H1 (cell line): Measurements from ENCODE around the gene SGK1. TPM values are rescaled to one million over a fixed set of nuclear protein-coding genes. Genes with fewer than 3 reads are reported as not detected.

ENCODE experiments used
- EZH2 ChIP-seq: fragments of 200-600 bp; sonication (generic); IDR thresholded peaks from 2 replicates; pipeline ENCODE4 v1.7.1; 2012; ENCODE audit warnings: low read depth, mild to moderate bottlenecking, moderate library complexity, low read length, inconsistent platforms; ENCODE audit not compliant: severe bottlenecking
- SP4 ChIP-seq: IDR thresholded peaks from 2 replicates; pipeline ENCODE4 v1.6.1; 2012; ENCODE audit warnings: low read length, inconsistent platforms
- SUZ12 ChIP-seq: fragments of 200-600 bp; sonication (generic); IDR thresholded peaks from 2 replicates; pipeline ENCODE4 v1.6.1; 2012; ENCODE audit warnings: mild to moderate bottlenecking, inconsistent platforms, low read length, moderate library complexity, mixed read lengths
- polyA plus RNA-seq, 7 experiments: library from polyadenylated mRNA; depleted of rRNA in 3 of 7; stranded (reverse) in 5 of 7; unstranded in 2 of 7; fragments of >200 nt in 5 of 7; fragments of 200-250 nt in 2 of 7; gene quantifications; 1 replicate in 5 of 7; 2 replicates in 1 of 7; 4 replicates in 1 of 7; pipeline versions ENCODE4 v1.2.1 to v1.2.3, GENCODE V29; 2011 to 2013; ENCODE audit warnings: missing spikeins in 2 of 7, mixed read lengths in 2 of 7
- total RNA-seq: library from RNA; stranded (reverse); fragmentation: NEBNext Ultra II Directional; extraction: Animal tissue kit (Norgen Biotek cat#: 25700); gene quantifications from 2 replicates; pipeline ENCODE4 v1.2.1, GENCODE V29; 2021

Gene SGK1
- total and polyA plus RNA-seq, 2 of the 8 experiments (the other 6 are each of a cell fraction or from before 2014, with no cell fraction given) = 14.5 to 18.4 TPM

DNA sequence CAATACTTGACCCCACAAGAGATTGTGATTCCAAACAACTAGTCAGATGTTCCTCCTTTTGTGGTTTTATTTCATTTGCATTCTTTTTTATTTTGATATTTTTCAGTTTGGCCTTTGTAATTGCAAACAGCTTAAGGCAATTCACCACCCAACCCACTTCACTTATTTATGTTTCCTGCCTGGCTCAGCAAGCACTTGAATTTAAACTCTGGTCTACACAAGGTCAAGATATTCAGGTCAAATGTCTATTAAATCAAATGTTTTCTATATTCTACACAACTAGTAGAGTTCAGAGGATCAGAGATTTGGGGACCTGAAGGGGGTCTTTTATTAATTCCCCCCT lies 100.1 kb downstream of the SGK1 start (continued):
- TF ChIP-seq SP4 (no peak), EZH2 (no peak), SUZ12 (no peak)
